GM21786 (cell line): ENCODE results near the gene APPBP2.
A peak's percentile ranks its signal among the peaks of the same experiment; 100 is the strongest.
"Not testable (repeated sequence)": the region's sequence is repeated elsewhere in the genome, so short reads cannot be mapped to it uniquely, and the experiment has no call there.

Experiments
- ATAC-seq: cut with Tn5 transposase; IDR thresholded peaks from one replicate; pipeline ENCODE4 v1.9.1; 2021; ENCODE audit not compliant: unreplicated experiment

Gene APPBP2

DNA sequence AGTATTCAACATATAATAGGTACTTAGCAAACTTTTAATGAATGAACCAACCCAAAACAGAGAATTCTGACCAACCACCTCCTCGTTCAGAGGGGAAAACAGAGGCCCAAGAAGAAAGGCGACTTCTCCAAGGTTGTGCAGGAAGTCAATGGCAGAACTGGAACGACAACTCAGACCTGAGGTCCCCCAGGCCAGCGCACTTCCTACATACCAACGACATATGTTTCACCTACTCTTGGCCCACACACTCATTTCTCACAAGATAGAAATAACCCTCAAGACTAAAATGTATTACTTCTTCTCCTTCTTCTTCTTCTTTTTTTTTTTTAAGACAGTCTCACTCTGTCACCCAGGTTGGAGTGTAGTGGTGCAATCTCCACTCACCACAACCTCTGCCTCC lies 89.4 kb downstream of the APPBP2 start:
- no peak for ATAC-seq

GRCh38 chr17:60435244-60436167 lies 90.5 kb downstream of the APPBP2 start:
- ATAC-seq: no peak

GRCh38 chr17:60433021-60433997 lies 92.7 kb downstream of the APPBP2 start:
- ATAC-seq: not testable (repeated sequence)

DNA sequence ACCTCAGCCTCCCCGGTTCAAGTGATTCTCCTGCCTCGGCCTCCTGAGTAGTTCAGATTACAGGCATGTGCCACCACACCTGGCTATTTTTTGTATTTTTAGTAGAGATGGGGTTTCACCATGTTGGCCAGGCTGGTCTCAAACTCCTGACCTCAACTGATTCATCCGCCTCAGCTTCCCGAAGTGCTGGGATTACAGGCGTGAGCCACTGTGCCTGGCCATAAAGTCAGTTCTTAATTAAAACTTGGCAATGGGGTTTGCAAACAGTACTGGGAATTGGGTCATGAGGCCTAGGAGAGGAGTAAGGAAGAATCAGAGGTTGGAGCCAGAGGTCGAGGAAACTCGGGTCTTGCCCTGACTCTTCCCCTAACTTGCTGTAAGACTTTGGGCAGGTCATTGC lies 95.5 kb downstream of the APPBP2 start:
- not testable (repeated sequence) for ATAC-seq

GRCh38 chr17:60428491-60428890 lies 97.6 kb downstream of the APPBP2 start:
- not testable (repeated sequence) for ATAC-seq

DNA sequence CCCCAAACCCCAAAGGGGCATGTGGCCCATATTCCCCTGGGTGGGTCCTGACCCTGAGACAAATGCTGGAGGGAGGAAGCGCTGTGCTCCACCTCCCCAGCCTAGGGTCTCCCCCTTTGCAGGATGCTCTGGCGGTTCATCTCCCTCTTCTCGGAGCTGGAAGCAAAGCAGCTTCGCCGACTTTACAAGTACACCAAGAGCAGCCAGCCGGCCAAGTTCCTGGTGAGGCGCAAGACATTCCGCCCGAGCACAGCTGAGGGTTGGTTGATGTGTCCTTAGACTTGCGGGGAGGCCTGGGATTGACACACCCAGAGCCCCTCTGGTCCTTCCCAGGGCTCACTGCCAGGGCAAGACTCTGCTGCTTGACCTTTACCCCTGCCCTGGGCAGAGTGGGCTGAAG lies 99.4 kb downstream of the APPBP2 start:
- no peak for ATAC-seq

GRCh38 chr17:60425626-60426025 lies 100.4 kb downstream of the APPBP2 start:
- ATAC-seq: no peak

- ATAC-seq: no peak
Measured at GRCh38 chr17:60423865-60424264, 102.2 kb downstream of the APPBP2 start.

DNA sequence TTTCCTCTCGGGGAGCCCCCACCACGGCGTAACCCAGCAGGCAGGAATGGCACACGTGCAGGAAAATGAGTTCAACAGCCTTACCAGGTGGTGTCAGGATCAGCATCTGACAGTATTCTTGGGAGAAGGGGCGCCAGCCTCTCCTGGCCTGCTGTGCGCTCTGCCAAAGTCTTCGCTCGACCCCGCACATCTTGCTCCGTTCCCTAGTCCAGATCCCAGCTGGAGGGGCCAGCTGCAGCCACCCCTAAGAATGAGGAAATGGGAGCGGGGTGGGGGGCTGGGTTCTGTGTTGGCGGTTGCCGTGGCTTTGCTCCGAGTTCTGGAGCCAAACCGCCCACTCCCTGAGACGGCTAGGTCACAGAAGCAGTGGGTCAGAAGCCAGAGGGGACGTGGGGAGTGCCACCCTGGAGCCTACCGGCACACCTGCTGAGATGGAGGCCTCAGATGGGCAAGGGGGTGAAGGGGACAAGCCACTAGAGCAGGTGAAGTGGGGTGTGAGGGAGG lies 103.8 kb downstream of the APPBP2 start, which contains the start of gene CHCT1:
CHCT1 (plus strand) TSS at position 328 of the 504 bp plus-strand sequence; CDS start at position 432, 104 bp downstream.
- no peak for ATAC-seq

DNA sequence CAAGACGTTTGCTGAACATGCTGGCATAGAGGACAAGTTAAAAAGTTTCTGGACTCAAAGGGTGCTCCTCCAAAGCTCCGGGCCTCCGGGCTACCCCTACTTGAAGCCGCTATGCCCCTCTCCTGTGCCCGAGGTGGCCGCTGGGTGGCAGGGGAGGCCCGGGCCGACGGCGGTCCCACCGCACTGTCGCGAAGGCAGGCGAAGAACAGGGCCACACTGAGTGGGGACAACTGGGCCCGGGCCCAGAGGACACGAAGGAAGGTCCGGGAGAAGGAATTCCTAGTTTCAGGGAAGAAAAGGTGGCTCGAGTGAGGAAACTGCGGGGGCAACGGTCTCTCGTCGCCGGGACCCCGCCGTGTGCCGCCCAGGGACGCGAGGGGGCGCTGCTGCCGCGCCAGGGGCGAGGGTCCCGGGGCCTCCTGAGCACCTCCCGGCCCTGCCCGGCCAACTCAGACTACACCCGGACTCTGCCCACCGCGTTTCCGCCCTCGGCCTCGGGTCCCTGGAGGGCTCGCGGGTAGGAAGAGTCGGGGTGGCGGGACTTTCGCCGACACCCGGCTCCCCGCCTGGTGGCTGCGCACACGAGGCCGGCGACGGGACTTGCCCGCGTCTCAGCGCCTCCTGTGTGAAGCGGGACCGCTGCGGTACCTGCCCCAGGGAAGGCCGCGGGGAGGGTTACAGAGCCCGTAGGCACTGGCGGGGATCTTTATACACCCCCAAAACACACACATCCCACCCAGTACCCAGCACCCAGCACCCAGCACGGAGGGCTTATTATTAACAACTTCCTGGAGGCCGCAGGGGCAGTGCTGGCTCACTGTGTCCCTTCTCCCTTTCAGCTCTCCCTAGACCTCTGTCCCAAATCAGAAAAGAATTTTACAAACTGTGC lies 104.5 kb downstream of the APPBP2 start:
- ATAC-seq: peak; percentile 88

- not testable (repeated sequence) for ATAC-seq
Measured at GRCh38 chr17:60419875-60420274, 106.2 kb downstream of the APPBP2 start.

GRCh38 chr17:60419003-60419402 lies 107.0 kb downstream of the APPBP2 start:
- not testable (repeated sequence) for ATAC-seq

- ATAC-seq: no peak
Measured at GRCh38 chr17:60416368-60416925, 109.6 kb downstream of the APPBP2 start.

DNA sequence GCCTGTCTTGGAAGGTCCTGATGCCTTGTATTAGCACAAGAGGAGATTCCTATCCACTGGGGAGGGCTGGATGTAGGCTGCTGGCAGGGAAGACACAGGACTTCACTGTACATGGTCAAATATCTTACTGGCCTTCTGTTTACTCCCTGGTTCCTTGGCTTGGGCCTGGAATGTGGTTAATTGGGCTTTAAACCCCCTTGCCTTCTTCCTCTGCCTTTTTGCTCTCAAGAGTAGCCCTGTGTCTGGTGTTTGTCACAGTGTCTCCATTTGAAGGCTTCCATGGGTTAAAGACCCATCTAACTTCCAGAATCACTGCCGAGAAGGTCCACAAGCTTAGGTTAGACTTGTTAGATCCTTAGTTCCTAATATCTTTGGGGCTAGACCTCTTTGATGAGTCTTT lies 110.9 kb downstream of the APPBP2 start:
- no peak for ATAC-seq

GRCh38 chr17:60412701-60413100 lies 113.3 kb downstream of the APPBP2 start:
- ATAC-seq: no peak

DNA sequence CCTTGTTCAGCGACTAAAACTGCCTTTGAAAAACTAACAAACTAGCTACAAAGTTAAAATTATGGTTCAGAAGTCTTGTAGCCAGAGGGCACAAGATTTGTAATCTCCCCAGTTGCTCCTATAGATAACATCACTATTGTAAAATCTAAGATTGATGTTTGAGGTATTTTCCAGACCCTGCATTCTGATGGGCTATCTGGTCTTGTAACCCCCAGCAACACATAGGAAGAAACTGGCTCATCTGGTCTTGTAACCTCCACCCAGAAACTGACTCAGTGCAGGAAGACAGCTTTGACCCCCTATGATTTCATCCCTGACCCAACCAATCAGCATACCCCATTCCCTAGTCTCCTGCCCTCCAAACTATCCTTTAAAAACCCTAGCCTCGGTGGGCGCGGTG lies 116.0 kb downstream of the APPBP2 start:
- no peak for ATAC-seq

DNA sequence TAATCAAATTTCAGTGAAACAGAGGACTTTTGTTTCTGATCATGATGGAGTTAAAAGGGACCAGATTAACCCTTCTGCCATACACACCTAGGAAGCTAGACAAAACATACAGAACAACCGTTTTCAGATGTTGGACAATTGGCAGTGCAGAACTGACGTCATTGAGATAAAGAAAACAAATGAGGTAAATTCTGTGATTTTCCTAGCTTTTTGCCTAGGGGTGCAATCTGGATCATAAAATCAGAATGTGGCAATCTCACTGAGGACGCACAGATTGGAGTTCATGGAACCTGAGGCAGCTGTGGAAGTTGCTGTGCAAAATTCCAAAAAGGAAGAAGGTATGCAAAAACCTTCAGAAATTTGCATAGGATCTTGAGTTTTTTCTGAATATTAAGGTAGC lies 119.2 kb downstream of the APPBP2 start:
- no peak for ATAC-seq

DNA sequence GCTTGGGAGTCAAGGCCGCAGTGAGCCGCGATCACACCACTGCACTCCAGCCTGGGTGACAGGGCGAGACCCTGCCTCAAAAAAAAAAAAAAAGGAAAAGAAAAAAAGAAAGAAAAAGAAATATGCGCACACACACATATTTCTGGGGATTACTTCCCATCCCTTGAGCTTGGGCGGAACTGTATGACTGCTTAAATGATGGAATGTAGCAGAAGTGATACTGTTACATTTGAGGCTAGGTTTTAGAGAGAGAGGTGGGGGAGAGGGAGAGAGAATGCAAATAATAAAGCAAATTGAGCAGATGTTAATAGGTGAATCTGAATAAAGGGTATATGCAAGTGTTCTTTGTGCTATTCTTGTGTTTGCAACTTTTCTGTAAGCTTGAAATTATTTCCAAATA lies 122.1 kb downstream of the APPBP2 start:
- ATAC-seq: no peak

- ATAC-seq: no peak
Measured at GRCh38 chr17:60403523-60403810, 122.6 kb downstream of the APPBP2 start.

DNA sequence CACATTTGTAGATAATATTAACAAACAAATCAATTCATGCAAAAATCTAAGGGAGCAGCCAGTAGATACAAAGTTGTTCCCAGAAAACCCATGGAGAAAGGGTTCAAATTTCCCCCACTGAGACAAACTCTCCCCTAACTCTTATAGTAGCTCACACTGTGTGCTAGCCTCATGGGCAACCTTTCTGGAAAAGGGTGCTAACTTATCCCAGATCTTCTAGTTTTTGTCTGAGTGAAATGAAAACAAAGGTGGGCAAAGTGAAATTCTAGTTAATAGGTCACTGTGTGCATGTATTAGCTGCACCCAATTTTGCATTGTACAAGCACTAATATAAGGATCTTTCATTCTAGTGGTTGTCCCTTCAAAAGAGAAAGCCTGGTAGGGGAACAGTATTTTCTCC lies 124.2 kb downstream of the APPBP2 start:
- no peak for ATAC-seq
